ENCODE results near the gene LGALS7B.
"Not testable (repeated sequence)": the region's sequence is repeated elsewhere in the genome, so short reads cannot be mapped to it uniquely, and the experiment has no call there.

LGALS7B gene

GRCh38 chr19:38825936-38826335 is 36.9 kb downstream of the LGALS7B start:
- not testable (repeated sequence) for DNase-seq

DNA sequence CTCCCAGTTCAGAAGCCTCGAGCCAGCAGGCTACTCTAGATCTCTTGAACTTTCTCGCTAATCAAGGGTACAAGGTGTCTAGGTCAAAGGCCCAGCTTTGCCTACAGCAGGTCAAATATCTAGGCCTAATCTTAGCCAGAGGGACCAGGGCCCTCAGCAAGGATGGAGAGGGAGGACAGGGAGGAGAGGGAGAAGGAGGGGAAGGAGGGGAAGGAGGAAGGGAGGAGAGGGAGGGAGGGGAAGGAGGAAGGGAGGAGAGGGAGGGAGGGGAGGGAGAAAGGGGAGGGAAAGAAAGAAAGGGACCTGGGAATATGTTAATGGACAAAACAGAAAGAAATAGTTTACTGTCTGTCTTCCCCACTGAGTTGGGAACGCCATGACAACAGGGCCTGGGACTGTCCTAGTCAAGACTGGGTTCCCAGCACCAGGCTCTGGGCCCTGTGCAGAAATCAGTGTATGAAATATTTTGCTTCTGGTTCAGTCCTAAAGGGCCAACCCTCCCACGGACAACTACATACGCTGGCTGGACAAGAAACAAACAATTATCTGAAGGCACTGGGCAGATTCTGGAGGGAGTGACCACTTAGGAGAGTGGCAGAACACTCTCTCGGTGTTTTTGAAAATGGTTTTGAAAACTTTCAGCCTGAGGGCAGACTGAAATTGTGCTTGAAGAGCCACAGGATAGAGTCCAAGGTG is 38.0 kb downstream of the LGALS7B start:
- no peak for DNase-seq

DNA sequence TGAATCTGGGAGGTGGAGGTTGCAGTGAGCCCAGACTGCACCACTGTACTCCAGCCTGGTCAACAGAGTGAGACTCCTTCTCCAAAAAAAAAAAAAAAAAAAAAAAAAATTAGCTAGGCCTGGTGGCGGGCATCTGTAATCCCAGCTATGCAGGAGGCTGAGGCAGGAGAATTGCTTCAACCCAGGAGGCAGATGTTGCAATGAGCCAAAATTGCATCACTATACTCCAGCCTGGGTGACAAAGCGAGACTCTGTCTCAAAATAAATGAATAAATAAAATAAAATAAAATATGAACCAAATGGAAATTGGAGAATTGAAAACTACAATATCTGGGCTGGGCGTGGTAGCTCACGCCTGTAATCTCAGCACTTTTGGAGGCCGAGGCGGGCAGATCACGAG is 40.2 kb downstream of the LGALS7B start:
- DNase-seq, result peak; percentile 25

- no peak for DNase-seq
Observed at GRCh38 chr19:38830039-38830733, 41.2 kb downstream of the LGALS7B start.

DNA sequence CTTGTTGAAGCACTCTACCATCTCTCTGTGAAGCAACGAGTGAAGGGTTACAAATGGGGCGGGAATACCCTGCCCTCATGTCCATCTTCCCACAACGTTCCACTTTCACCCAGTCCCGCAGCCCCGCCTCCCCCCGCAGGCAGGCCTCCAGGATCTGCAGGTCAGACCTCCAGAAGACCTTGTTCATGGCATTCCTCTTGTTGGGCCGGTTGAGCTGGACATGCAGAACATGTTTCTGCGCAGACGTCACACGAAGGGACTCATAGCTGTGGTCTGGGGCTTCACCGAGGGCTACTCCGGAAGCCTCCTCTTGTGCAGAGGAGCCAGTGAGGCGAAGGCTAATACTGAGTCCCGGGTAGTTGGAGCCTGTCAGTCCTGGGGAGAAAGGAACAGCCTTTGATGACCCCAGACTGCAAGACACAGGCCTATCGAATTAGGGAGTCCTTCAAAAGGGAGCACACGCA is 42.2 kb downstream of the LGALS7B start:
- no peak for DNase-seq

DNA sequence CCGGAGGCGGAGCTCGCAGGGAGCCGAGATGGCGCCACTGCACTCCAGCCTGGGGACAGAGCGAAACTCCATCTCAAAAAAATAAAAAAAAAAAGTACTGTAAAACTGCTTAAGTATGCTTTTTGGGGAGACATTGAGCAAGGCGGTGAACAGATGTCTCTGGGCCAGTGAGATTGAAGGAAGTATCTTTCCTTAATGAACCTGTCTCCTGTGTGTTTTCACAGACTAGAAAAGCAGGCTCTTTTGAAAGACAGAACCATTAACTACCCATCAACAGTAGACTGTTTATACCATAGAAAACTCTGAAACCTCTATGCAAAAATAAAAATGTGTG is 44.1 kb downstream of the LGALS7B start:
- DNase-seq, result no peak

DNA sequence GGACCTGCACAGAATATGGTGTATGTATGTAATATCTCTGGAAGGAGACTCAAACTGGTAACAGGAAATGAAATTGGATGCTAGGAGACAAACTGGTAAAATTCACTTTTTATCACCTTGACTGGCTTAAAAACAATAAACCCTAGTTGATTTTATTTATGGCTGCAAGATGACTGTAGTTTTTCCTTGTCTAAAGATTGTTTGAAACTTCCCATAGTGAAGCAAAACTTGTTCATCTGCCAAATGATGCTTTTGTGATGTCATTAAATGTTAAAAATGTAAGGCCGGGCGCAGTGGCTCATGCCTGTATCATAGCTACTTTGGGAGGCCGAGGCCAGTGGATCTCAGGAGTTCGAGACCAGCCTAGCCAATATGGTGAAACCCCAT is 45.1 kb downstream of the LGALS7B start:
- no peak for DNase-seq

DNA sequence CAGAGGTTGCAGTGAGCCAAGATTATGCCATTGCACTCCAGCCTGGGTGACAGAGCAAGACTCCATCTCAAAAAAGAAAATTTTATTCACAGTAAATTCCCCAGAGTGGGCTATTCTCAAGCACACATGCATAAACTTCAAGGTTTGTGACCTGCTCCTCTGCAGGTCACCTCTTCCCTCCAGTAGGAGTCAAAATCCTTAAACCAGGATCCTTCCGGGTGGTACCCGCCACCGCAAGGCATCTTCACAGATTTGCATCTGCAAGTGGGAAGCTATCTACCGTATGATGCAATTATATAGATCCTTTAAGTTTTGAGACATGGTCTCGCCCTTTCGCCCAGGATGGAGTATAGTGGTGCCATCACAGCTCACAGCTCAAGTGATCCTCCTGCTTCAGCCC is 45.6 kb downstream of the LGALS7B start:
- no peak for DNase-seq

DNA sequence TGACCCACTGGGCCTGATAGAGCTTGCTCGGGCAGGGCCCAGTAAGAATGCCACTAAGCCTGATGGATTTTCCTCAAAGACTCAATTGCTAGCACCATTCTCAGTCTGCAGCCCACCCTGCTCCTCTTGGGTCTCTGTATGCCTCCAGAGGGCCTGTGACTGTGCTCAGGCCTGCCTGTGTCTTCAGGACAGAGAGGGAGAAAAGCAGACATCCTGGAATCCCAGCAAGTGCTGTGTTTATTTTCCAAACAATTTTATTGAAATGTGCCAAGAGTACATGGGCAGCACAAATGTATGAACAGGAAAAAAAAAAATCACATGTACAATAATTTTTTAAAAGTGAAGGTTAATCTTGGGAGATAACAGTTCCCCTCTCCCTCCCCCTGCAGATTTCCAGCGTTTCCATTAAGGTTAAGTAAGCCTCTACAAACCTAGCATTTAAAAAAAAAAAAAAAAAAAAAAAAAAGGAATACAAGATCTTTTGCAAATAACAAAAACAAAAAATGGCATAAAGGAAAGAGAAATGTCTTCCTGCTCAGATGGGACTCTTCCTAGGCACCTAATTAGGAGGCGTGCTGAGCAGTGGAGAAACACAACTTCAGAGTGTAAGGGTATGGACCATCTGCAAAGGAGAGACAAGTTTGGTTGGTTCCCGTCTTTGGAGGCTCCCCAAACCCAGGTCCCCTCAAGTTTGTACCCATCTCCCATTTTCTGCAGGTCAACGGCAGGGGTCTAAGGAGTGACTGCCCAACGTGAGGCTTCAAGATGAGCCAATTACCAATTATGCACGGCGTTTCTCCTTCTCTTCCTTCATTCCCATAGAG is 47.4 kb downstream of the LGALS7B start:
- no peak for DNase-seq

DNA sequence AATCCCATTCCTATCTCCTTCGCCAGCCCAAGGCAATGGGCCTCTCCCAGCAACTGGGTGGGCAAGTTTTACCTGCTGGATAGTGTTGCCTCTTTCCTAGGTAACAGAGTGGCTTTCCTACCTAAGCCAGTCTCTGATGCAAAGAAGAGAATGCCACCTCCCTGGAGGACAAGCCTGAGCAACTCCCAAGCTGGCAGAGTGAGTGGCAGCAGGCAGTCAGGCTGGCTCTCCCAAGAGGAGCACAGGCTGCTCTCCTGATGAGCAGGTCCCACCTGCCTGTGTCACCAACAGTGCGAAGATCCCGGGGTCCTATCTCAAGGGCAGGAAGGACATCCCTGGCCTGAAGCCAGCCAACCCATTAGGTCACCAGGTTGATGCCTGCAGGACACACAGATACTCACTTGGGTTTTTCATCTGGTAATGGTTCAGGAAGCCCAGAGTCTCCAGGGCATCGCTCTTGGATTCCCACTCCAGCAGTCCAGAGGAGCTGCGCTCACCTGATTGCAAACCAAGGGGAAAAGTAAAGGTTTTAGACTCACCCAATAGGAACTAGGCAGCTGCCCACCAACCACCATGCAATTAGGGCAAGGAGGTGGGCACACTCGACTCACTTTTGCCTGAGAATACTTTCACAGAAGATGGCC is 48.1 kb downstream of the LGALS7B start:
- no peak for DNase-seq

GRCh38 chr19:38837656-38838121 is 48.7 kb downstream of the LGALS7B start:
- DNase-seq, result no peak

- DNase-seq, result no peak
Observed at GRCh38 chr19:38838208-38838985, 49.4 kb downstream of the LGALS7B start.

DNA sequence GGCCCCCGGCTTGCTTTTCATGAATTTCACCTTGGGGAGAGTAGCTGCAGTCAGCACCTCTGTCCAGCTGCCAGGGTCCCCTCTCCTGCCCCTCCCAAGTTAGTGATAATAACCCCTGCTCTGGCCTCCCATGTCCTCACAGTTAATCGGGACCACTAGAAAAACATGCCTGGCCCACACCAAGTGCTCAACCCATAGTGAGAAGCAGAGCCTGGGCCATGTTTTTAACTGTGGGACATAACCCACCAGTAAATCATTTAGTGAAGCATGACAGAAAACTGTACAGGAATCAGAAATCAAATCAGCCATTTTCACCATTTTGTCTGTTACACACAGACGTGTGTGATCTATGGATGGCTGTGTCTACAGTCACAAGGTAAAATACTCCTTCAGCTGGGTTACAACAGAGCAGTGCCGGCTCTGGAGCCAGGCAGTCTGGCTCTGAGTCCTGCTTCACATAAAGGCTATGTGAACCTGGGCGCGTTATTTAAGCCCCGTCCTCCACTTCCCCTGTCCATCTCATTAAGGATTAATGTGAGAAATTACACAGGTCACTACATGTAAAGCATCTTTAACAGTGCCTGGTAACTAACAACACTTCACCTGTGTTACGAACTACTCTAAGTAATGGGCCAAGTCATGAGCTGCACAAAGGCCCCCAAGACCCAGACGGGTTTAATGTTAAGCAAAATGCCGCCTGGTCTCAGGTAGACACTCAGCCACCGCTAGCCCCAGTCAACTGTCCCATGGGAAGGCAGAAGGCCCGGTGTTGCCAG is 50.2 kb downstream of the LGALS7B start:
- DNase-seq, result no peak

DNA sequence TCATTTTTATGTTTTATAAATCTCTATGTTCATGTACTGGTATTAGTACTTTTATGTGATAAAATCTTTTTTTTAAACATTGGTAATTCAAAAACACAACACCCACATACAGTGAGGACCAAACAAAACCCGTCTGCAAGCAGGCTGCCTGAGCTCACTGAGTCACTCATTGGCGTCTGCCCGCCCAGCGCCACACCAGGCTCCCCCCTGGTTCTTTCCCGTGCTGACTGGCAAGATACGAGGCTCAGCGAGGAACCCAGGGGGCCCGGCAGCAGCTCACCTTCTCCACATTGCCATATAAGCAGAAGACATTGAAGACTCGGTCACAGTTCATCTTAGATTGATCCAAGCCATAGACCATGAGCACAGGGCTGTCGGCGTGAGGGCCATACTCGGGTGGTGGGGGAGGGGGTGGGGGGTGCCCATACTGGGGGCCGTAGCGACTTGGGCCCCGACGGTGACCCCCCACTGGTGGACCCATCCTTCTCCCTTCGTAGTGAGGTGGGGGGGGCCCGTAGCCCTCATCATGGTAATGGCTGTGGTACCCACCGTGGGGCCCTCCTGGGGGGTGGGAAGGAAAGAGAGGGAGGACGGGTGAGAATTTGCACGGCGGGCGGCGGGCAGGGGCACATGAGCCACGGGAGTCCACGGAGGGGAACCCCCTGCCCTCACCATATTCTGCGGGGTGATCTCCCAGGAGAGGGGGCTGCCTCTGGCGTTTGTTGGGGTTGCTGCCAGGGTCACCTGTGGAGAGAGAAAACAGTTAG is 51.0 kb downstream of the LGALS7B start:
- DNase-seq, result no peak

- DNase-seq, result no peak
Observed at GRCh38 chr19:38840583-38840968, 51.6 kb downstream of the LGALS7B start.
